Vagina (tissue), 2 donors: Measurements from ENCODE around the gene HOXB3. TPM values are rescaled to one million over a fixed set of nuclear protein-coding genes. Genes with fewer than 3 reads are reported as not detected.
A peak's percentile ranks its signal among the peaks of the same experiment; 100 is the strongest.

ENCODE experiments used
- DNase-seq, 2 donors: peaks; one replicate each; pipeline ENCODE4 v3.0.0-alpha.2; 2017; ENCODE audit errors: extremely low spot score in 2 of 2
- H3K27ac ChIP-seq: fragments of 200-600 bp; sonication (generic); one replicate; pipeline ENCODE4 v1.5.1; 2019
- H3K27me3 ChIP-seq: fragments of 200-600 bp; sonication (generic); one replicate; pipeline ENCODE4 v1.5.1; 2019
- H3K36me3 ChIP-seq, 2 donors: fragments of 200-600 bp; sonication (generic); one replicate each; pipeline ENCODE4 v1.5.1; 2017 to 2019
- H3K4me1 ChIP-seq: fragments of 200-600 bp; sonication (generic); one replicate; pipeline ENCODE4 v1.5.1; 2019
- H3K4me3 ChIP-seq, 2 donors: fragments of 200-600 bp; sonication (generic); 1 replicate in 1 of 2; 2 replicates in 1 of 2; pipeline ENCODE4 v1.5.1; 2016 to 2019
- H3K9me3 ChIP-seq: fragments of 200-600 bp; sonication (generic); one replicate; pipeline ENCODE4 v1.5.1; 2019
- CTCF ChIP-seq, 3 experiments: fragments of 450-650 bp in 2 of 3; fragments of 200-600 bp in 1 of 3; sonication (generic) in 1 of 3; IDR thresholded peaks; one replicate each; pipeline ENCODE4 v1.5.1; 2017 to 2019; ENCODE audit warnings: antibody characterized with exemption in 3 of 3, mild to moderate bottlenecking in 2 of 3, moderate library complexity in 2 of 3
- POLR2A ChIP-seq, 2 donors: fragments of 450-650 bp; IDR thresholded peaks; one replicate each; pipeline ENCODE4 v1.6.1; 2017; ENCODE audit warnings: antibody characterized with exemption in 2 of 2, mild to moderate bottlenecking in 2 of 2, moderate library complexity in 2 of 2
- POLR2AphosphoS5 ChIP-seq, 2 donors: sonication (generic); formaldehyde crosslinking; IDR thresholded peaks; one replicate each; pipeline ENCODE4 v1.9.0; 2017; ENCODE audit warnings: antibody characterized with exemption in 2 of 2, mild to moderate bottlenecking in 2 of 2, low read depth in 1 of 2; ENCODE audit not compliant: insufficient read depth in 1 of 2
- intact Hi-C: fragments of 100-400 bp; cut with DNase I; formaldehyde crosslinking; loops from one replicate; pipeline ENCODE4 v1.15.1; 2023
- total RNA-seq: library from RNA; depleted of rRNA; stranded (reverse); fragments of >200 nt; gene quantifications from one replicate; pipeline ENCODE4 v1.2.3, GENCODE V29; 2016

The HOXB3 gene
- total RNA-seq, 1 donor from 2014 or later: 17.7 TPM

- H3K4me3 ChIP-seq: no peak overlapping the region
- DNase-seq: no peak
- H3K27ac ChIP-seq: no peak overlapping the region
- TF ChIP-seq CTCF (IDR thresholded peaks at IDR 0.05): no peak
- no peak for TF ChIP-seq POLR2AphosphoS5 (IDR thresholded peaks at IDR 0.05; ENCODE audit: insufficient read depth in 1 of 2, low read depth in 1 of 2)
- no peak for TF ChIP-seq POLR2A (IDR thresholded peaks at IDR 0.05)
- no peaks in the 10 kb centered on the region for H3K36me3 ChIP-seq
- H3K4me1 ChIP-seq: no peaks in the 10 kb centered on the region
- peaks cover 9% of the 10 kb centered on the region for H3K27me3 ChIP-seq
- H3K9me3 ChIP-seq: no peaks in the 10 kb centered on the region
- intact Hi-C loops: no loop called here
Measured at GRCh38 chr17:48569240-48569582, 20.8 kb downstream of the HOXB3 start.

- TF ChIP-seq POLR2A (IDR thresholded peaks at IDR 0.05) (no peak), CTCF (IDR thresholded peaks at IDR 0.05) (no peak), POLR2AphosphoS5 (IDR thresholded peaks at IDR 0.05; ENCODE audit: insufficient read depth in 1 of 2, low read depth in 1 of 2) (no peak)
- Histone ChIP-seq H3K4me1 (no peaks in the 10 kb centered on the region), H3K27ac (no peak overlapping the region), H3K27me3 (peaks cover 9% of the 10 kb centered on the region), H3K36me3 (no peaks in the 10 kb centered on the region), H3K4me3 (no peak overlapping the region), H3K9me3 (no peaks in the 10 kb centered on the region)
- intact Hi-C loops: no loop called here
- no peak for DNase-seq
Measured at GRCh38 chr17:48568499-48569239, 21.4 kb downstream of the HOXB3 start.

- H3K4me1 ChIP-seq: no peaks in the 10 kb centered on the region
- H3K27ac ChIP-seq: no peak overlapping the region
Measured at GRCh38 chr17:48567646-48568354, 22.2 kb downstream of the HOXB3 start.

GRCh38 chr17:48567209-48567608 is 22.8 kb downstream of the HOXB3 start:
- Histone ChIP-seq H3K27ac (peak overlapping the region; percentile 9), H3K9me3 (no peaks in the 10 kb centered on the region), H3K4me3 (no peak overlapping the region), H3K4me1 (no peaks in the 10 kb centered on the region), H3K36me3 (no peaks in the 10 kb centered on the region), H3K27me3 (peaks cover 11% of the 10 kb centered on the region)
- TF ChIP-seq CTCF (IDR thresholded peaks at IDR 0.05) (no peak), POLR2AphosphoS5 (IDR thresholded peaks at IDR 0.05; ENCODE audit: insufficient read depth in 1 of 2, low read depth in 1 of 2) (no peak), POLR2A (IDR thresholded peaks at IDR 0.05) (no peak)
- intact Hi-C loops: no loop called here
- no peak for DNase-seq

More at GRCh38 chr17:48567646-48568354, 22.2 kb downstream of the HOXB3 start:
- no peaks in the 10 kb centered on the region for H3K9me3 ChIP-seq
- H3K36me3 ChIP-seq: no peaks in the 10 kb centered on the region
- DNase-seq: no peak
- intact Hi-C loops: no loop called here
- no peak overlapping the region for H3K4me3 ChIP-seq
- peaks cover 9% of the 10 kb centered on the region for H3K27me3 ChIP-seq
- TF ChIP-seq POLR2AphosphoS5 (IDR thresholded peaks at IDR 0.05; ENCODE audit: insufficient read depth in 1 of 2, low read depth in 1 of 2): no peak
- no peak for TF ChIP-seq CTCF (IDR thresholded peaks at IDR 0.05)
- no peak for TF ChIP-seq POLR2A (IDR thresholded peaks at IDR 0.05)

GRCh38 chr17:48566717-48567116 is 23.3 kb downstream of the HOXB3 start:
- no peak for DNase-seq
- no peaks in the 10 kb centered on the region for H3K4me1 ChIP-seq
- no peaks in the 10 kb centered on the region for H3K9me3 ChIP-seq
- intact Hi-C loops: no loop called here
- H3K27me3 ChIP-seq: peaks cover 13% of the 10 kb centered on the region
- H3K27ac ChIP-seq: peak overlapping the region; percentile 9
- no peak overlapping the region for H3K4me3 ChIP-seq
- TF ChIP-seq CTCF (IDR thresholded peaks at IDR 0.05): no peak
- TF ChIP-seq POLR2AphosphoS5 (IDR thresholded peaks at IDR 0.05; ENCODE audit: insufficient read depth in 1 of 2, low read depth in 1 of 2): no peak
- TF ChIP-seq POLR2A (IDR thresholded peaks at IDR 0.05): no peak
- H3K36me3 ChIP-seq: no peaks in the 10 kb centered on the region
